HPDE6-E6E7 (cell line): ENCODE measurements around the gene FAAP20.

Source experiments
- DNase-seq: peaks from one replicate; pipeline ENCODE4 v3.0.0; 2011; ENCODE audit warnings: missing footprints; ENCODE audit errors: extremely low spot score

Gene FAAP20, protein sequence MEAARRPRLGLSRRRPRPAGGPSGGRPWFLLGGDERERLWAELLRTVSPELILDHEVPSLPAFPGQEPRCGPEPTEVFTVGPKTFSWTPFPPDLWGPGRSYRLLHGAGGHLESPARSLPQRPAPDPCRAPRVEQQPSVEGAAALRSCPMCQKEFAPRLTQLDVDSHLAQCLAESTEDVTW

DNA sequence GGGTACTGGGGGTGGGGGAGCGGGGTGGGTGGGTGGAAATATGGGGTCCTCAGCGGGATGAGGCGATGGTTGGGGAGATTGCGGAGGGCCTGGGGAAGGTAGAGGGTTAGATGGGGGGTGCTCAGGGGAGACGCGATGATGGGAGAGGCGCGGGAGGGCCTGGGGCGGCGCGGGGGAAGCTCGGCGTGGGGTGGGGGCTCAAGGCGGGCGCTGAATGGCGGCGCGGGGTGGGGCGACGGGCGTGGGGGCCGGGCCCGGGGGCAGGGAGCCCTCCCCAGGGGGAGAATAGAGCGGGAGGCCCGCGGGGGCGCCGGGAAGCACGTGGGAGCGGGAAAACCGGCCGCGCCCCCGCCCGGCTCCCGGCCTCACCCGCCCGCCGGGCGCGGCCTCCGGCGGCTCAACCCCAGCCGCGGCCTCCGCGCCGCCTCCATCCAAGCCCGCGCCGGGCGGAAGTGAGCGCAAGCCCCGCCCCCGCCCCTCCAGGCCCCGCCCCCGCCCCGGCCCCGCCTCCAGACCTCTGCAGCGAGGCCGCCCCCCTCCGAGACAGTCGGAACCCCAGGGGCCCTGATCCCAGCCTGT, at the start of gene FAAP20:
Gene FAAP20 (minus strand): TSS at position 454 of the 579 bp plus-strand sequence. CDS start 23 bp downstream, at position 431.
- DNase-seq = peak; percentile 70

- DNase-seq = no peak
These were observed 48.5 kb upstream of the FAAP20 start for GRCh38 chr1:2242814-2243725.

DNA sequence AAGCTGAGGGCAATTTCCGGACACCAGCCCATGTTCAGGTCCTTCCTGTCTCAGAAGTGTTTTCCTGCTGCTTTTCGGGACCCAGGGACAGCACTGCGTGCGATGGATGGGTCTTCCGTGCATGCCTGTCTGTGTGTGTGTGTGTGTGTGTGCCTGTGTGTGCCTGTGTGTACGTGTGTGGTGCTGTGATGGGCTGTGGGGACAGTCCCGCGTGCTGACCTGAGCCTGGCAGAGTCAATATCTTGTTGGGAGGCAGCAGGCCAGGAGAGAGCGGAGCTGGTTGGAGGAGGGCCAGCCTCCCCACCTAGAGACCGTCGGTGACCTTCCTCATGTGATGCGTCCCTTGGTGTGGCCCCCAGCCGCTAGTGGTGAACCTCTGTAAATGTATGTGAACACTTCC, 47.2 kb upstream of the FAAP20 start:
- no peak for DNase-seq

- DNase-seq = no peak
These were observed 45.9 kb upstream of the FAAP20 start for GRCh38 chr1:2240270-2241156.

DNA sequence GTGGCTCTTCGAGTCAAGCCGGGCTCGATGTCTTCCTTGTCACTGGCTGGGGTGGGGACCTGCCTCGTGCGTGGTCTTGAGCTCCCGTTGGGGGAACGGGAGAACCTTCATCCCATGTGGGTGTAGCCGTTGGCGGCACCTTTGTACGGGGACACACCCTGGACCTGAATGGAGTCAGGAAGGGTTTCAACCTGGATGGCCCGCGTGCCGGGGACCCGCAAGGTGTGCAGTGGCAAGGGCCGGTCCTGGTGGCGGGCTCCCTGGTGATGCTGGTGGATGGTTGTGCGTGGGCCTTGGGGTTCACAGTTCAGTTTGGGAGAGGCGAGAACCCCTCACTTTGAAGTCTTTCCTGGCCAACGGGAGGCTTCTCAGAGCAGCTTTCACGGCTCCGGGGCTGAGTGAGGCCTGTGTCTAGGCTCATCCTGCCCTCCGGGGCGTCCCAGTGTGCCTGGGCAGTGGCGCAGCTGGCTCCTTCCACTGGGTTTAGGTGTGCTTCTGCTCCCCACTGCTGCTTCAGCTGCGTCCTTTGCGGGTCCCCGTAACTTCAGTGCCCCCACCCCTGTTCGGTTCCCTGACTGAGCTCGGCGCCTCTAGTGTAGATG, 44.9 kb upstream of the FAAP20 start:
- no peak for DNase-seq

- no peak for DNase-seq
These were observed 44.4 kb upstream of the FAAP20 start for GRCh38 chr1:2239013-2239370.

DNA sequence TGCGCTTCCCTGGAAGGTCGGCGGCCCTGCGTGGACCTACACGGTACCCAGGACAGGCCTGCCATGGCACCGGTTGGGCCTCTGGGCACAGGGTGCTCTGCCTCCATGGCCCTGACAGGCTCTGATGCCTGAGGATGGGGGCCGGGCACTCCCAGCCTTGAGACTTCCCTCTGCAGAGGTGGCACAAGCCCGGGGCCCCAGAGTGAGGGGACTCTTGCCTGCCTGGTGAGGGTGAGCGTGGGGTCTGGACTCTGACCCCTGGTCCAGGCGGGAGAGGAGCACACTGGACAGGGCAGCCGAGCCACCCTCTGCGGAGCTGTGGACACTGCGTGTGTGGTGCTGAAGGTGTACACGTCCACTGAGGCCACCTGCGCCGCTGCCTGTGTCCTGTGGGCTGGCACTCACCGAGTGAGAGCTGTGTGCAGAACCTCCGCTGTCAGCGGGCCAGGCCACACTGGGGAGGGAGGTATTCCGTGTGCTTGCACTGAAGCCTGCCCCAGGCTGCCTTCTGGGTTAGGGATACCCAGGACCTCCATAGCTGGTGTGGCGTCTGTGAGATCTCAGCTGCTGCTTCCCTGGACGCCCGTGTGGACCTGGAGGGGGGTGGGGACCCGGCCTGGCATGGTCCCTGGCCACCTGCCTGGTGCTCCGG, 43.9 kb upstream of the FAAP20 start:
- DNase-seq = no peak

- DNase-seq = no peak
These were observed 43.2 kb upstream of the FAAP20 start for GRCh38 chr1:2237773-2238172.

GRCh38 chr1:2236695-2237677, 42.4 kb upstream of the FAAP20 start:
- DNase-seq = no peak

DNA sequence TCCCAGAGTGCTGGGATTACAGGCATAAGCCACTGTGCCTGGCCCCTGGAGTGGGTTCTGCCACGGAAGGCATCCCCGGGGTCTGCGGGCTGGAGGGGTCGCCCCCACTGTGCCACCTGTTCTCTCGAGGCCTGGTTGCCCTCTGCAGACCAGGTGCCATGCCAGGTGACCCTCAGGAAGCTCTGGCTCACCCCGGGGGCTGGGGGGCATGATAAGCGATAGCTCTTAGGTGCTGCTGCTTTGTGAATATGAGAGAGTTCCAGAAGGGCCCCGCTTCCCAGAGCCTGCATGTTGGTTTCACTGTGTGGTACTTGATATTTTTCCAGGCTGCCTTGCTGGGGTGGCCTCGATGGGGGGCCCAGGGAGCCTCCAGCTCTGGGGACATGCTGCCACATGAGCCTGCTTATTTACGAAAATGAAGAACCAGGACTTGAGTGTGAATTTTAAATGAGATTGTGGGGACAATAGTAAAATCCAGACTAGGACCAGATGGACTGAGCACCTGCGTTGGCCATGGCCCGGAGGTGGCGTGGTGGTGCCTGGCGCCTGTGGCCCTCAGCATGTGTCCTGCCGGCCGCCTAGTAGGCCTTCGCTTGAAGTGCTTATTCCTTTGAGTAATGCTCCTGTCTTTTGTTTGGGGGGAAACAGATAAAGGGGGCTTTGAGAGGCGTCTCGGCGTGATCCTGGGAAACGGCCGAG, 40.9 kb upstream of the FAAP20 start:
- DNase-seq = no peak

DNA sequence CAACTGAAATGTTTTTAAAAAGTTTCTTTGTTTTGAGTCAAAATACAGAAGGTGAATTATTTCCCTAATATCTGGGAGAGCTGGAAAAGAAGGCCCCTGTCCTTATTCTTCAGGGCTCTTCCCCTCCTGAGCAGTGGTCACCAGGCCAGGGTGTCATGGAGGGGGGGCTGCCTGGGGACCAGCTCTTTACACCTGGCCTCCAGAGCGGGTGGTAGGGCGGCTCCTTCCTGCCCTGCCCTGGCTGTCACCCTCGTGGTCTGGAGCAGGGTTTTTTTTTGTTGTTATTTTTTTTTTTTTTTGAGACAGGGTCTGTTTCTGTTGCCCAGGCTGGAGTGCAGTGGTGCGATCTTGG, 40.2 kb upstream of the FAAP20 start:
- no peak for DNase-seq

DNA sequence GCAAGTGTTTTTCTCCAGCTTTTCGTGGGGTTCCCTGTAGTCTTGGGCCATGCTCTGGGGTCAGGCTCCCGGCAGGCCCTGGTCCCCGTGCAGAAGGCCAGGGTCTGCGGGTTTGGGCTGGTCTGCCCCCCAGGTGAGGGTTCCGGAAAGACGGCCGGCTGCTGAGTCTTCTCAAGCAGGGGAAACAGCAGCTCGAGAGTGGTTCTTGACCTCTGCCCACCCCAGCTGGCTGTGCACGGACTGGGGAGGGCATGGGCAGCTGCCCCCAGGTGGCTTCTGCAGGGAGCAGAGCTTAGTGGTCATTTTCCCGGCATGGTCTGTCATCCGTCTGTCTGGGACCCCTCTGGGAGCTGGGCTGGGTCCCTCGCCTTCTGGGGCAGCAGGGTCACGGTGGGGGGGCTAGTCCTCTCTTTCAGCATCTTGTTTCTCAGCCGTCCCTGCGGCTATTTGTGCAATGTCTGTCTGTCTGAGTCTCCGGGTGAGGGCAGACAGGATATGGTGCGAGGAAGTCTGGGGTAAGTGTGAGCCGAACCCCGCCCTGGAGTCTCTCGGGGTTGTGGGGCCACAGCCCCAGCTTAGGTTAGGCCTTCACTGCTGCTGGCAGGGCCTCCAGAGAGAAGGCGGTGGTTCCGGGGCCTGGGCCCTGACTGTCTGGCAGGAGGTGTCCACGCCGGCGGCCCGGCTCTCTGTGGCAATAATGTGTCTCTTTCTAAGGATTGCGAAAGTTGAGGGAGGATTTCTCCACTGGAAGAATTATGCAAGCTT, 39.6 kb upstream of the FAAP20 start:
- DNase-seq = peak; percentile 58

DNA sequence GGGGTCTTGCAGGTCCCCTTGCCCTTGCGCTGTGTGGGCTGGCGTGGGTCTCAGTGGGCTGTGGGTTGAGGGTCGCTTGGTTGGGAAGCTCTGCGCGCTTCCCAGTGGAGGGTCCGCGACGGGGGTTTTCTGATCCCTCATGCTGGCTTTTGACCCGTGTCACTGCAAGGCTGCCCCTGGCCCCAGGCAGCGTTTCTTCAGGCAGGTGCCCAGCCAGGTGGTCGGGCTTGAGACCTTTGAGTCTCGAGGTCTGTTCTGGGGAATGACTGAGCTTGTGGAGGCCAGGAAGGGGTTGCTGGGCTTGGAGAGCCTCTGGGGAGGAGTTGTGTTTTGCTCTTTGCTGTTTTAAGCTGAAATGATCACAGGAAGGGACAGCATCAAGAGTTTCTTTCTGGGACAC, 38.9 kb upstream of the FAAP20 start:
- DNase-seq = no peak

- no peak for DNase-seq
These were observed 38.4 kb upstream of the FAAP20 start for GRCh38 chr1:2232916-2233438.

- DNase-seq = no peak
These were observed 37.8 kb upstream of the FAAP20 start for GRCh38 chr1:2232255-2232915.

DNA sequence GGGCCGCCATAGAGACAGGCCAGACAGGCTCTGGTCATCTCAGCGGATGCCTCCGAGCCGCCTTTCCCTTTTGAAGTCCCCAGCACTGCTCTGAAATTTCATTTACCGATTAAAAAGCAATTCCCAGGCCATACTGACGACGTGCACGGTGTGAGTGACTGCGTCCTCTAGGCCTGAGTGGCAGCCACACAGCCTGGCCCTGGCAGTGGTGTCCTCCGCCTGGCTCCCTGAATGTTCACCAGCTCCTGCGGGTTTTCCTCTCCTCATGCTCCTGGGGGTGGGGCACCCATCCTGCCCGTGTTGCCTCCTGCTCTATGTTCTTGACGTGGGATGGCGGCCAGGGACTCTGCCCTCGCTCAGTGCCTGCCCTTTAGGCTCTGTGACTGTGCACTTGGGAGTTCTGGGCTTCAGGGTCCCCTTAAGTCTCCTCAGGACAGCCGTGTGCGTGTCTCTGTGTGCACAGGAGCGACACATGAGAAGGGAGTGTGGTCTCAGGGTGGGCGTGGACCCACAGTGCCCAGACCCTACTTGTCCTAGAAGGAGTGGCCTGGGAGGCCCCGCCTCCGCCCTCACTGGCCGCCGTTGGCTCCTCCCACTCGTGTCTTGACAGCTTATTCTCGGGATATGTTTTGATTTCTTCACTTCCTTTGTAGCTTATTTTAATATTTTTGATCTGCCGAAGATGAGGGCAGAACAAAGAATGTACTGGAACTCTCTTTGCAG, 37.1 kb upstream of the FAAP20 start:
- peak; percentile 58 for DNase-seq
